Adrenal gland (tissue), 12 donors: ENCODE results near the gene NACAD. TPM values are rescaled to one million over a fixed set of nuclear protein-coding genes. Genes with fewer than 3 reads are reported as not detected.
A peak's percentile ranks its signal among the peaks of the same experiment; 100 is the strongest.

Experiments used
- DNase-seq, 7 donors: peaks; one replicate each; pipeline ENCODE4 v3.0.0-alpha.2; 2019 to 2020
- H3K27ac ChIP-seq, 5 donors: fragments of 200-600 bp; sonication (generic) in 4 of 5; 1 replicate in 3 of 5; 2 replicates in 2 of 5; pipeline versions ENCODE4 v1.5.1 to v1.8.0; 2016 to 2020; ENCODE audit warnings: mild to moderate bottlenecking in 1 of 5
- H3K27me3 ChIP-seq: fragments of 200-600 bp; 2 replicates; pipeline ENCODE4 v1.8.0; 2021
- H3K36me3 ChIP-seq, 2 donors: fragments of 200-600 bp; replicated peaks in 1 of 2; 1 replicate in 1 of 2; 2 replicates in 1 of 2; pipeline versions ENCODE4 v1.5.1 to v1.8.0; 2018 to 2022
- H3K4me1 ChIP-seq, 2 donors: fragments of 200-600 bp; replicated peaks in 1 of 2; 1 replicate in 1 of 2; 2 replicates in 1 of 2; pipeline versions ENCODE4 v1.5.1 to v1.8.0; 2018 to 2021
- H3K4me3 ChIP-seq, 4 donors: fragments of 200-600 bp; sonication (generic) in 3 of 4; one replicate each; pipeline ENCODE4 v1.5.1; 2016 to 2018
- H3K9me3 ChIP-seq, 3 donors: fragments of 200-600 bp; sonication (generic) in 1 of 3; replicated peaks in 1 of 3; 1 replicate in 2 of 3; 2 replicates in 1 of 3; pipeline versions ENCODE4 v1.5.1 to v1.8.0; 2016 to 2021
- CTCF ChIP-seq, 6 experiments: fragments of 450-650 bp in 4 of 6; fragments of 200-600 bp in 2 of 6; sonication (generic) in 1 of 6; IDR thresholded peaks; 1 replicate in 5 of 6; 2 replicates in 1 of 6; pipeline versions ENCODE4 v1.5.1 to v1.8.0; 2016 to 2021; ENCODE audit warnings: antibody characterized with exemption in 6 of 6, mild to moderate bottlenecking in 2 of 6, moderate library complexity in 1 of 6
- POLR2A ChIP-seq, 2 donors: fragments of 450-650 bp; IDR thresholded peaks; one replicate each; pipeline ENCODE4 v1.6.1; 2017; ENCODE audit warnings: antibody characterized with exemption in 2 of 2, mild to moderate bottlenecking in 2 of 2, moderate library complexity in 1 of 2
- WGBS, 4 donors: extraction: QIAGEN DNeasy Blood & Tissue Kit in 2 of 4; methylation state at CpG; one replicate each; pipeline versions ENCODE4 v1.1.5 to v1.1.7; 2013 to 2017; 5-methylcytosine and 5-hydroxymethylcytosine counted together
- intact Hi-C, 2 donors: fragments of 100-400 bp; cut with DNase I; formaldehyde crosslinking; loops; one replicate each; pipeline versions ENCODE4 v1.14.1 to v1.15.0; 2022 to 2023
- polyA plus RNA-seq, 3 donors: library from polyadenylated mRNA; stranded (reverse); fragments of 200-250 nt in 2 of 3; fragments of 350-450 nt in 1 of 3; fragmentation: Illumina TruSeq in 1 of 3; extraction: RNeasy Lipid Tissue Mini Kit (QIAGEN cat#74804) in 1 of 3; gene quantifications; one replicate each; pipeline ENCODE4 v1.2.3, GENCODE V29; 2013 to 2014
- small RNA-seq, 2 donors: library from RNA; depleted of rRNA; stranded (forward); fragments of <200 nt; gene quantifications; one replicate each; pipeline ENCODE3, GENCODE V24; 2016
- total RNA-seq, 9 donors: library from RNA; depleted of rRNA in 4 of 9; stranded (reverse); fragments of >200 nt in 4 of 9; fragments of 120-200 nt in 1 of 9; fragmentation: NEBNext Ultra II Directional in 1 of 9; extraction: Animal tissue kit (Norgen Biotek cat#: 25700) in 1 of 9; gene quantifications; one replicate each; pipeline versions ENCODE4 v1.1.0 to v1.2.4, GENCODE V29; 2013 to 2023
- donor health status: healthy with polysubstance abuse.
- donor health status: Bipolar disorder and iron deficiency.
- donor health status: DM: yes; HTN: yes; CAD: no.
- donor health status: DM: no; HTN: no; CAD: no.
- donor health status: DM: no; HTN: no; CAD: no.
- donor health status: DM: yes; HTN: yes; CAD: no.

NACAD gene
- total and polyA plus RNA-seq, 12 donors = 0.93 to 12.1 (median 2.4) TPM

- intact Hi-C loops = no loop called here
- TF ChIP-seq CTCF (IDR thresholded peaks at IDR 0.05) (no peak), POLR2A (IDR thresholded peaks at IDR 0.05) (no peak)
- DNase-seq = peak; percentile 64 to 88 (median 82)
- 25 to 40% (median 34%) methylated on average over 4 of the region's 4 CpGs for WGBS, 4 donors
- H3K27ac ChIP-seq = peak overlapping the region in 4 of 5 donors; percentile 11 to 66 (median 48)
- no peaks in the 10 kb centered on the region for H3K9me3 ChIP-seq
- no peak overlapping the region for H3K4me3 ChIP-seq
- H3K4me1 ChIP-seq = peaks cover 12 to 22% of the 10 kb centered on the region in 2 donors
- peaks cover 0 to 6% of the 10 kb centered on the region in 2 donors for H3K36me3 ChIP-seq
- H3K27me3 ChIP-seq = no peaks in the 10 kb centered on the region
These were observed 54.9 kb downstream of the NACAD start for GRCh38 chr7:45033931-45034290.

- WGBS, 4 donors = 76 to 94% (median 87%) methylated on average over 1 of the region's 1 CpG
- Histone ChIP-seq H3K4me1 (peaks cover 12 to 22% of the 10 kb centered on the region in 2 donors), H3K27ac (peak overlapping the region in 4 of 5 donors; percentile 11 to 66 (median 48)), H3K4me3 (no peak overlapping the region), H3K27me3 (no peaks in the 10 kb centered on the region), H3K36me3 (peaks cover 0 to under 1% of the 10 kb centered on the region in 2 donors), H3K9me3 (no peaks in the 10 kb centered on the region)
- TF ChIP-seq POLR2A (IDR thresholded peaks at IDR 0.05) (no peak), CTCF (IDR thresholded peaks at IDR 0.05) (no peak)
- no peak for DNase-seq
- intact Hi-C loops = no loop called here
These were observed 55.4 kb downstream of the NACAD start for GRCh38 chr7:45033261-45033930.

- no peaks in the 10 kb centered on the region for H3K27me3 ChIP-seq
- no peak overlapping the region for H3K27ac ChIP-seq
- TF ChIP-seq CTCF (IDR thresholded peaks at IDR 0.05) = no peak
- TF ChIP-seq POLR2A (IDR thresholded peaks at IDR 0.05) = no peak
- WGBS, 4 donors = 67 to 92% (median 88%) methylated on average over 1 to 4 of the region's 4 CpGs
- peak in 1 of 7 donors; percentile 46 for DNase-seq
- peaks cover 12 to 22% of the 10 kb centered on the region in 2 donors for H3K4me1 ChIP-seq
- no peaks in the 10 kb centered on the region for H3K9me3 ChIP-seq
- intact Hi-C loops = no loop called here
- no peak overlapping the region for H3K4me3 ChIP-seq
- no peaks in the 10 kb centered on the region for H3K36me3 ChIP-seq
These were observed 56.3 kb downstream of the NACAD start for GRCh38 chr7:45032421-45032820.

GRCh38 chr7:45031829-45032228 is 56.9 kb downstream of the NACAD start:
- DNase-seq = peak in 1 of 7 donors; percentile 14
- no peaks in the 10 kb centered on the region for H3K9me3 ChIP-seq
- H3K4me3 ChIP-seq = no peak overlapping the region
- TF ChIP-seq POLR2A (IDR thresholded peaks at IDR 0.05) (no peak), CTCF (IDR thresholded peaks at IDR 0.05) (no peak)
- no peaks in the 10 kb centered on the region for H3K36me3 ChIP-seq
- intact Hi-C loops = no loop called here
- H3K4me1 ChIP-seq = peaks cover 12 to 22% of the 10 kb centered on the region in 2 donors
- H3K27ac ChIP-seq = no peak overlapping the region
- WGBS, 4 donors = 84 to 90% (median 87%) methylated on average over 4 of the region's 4 CpGs
- no peaks in the 10 kb centered on the region for H3K27me3 ChIP-seq

Small RNAs within 50 kb of the gene (small RNA-seq; reads per million reads assigned to genes)
- gene SNORA5A (7.3 to 14.4 reads per million in 2 donors), gene SNORA5B (0 reads per million in 2 donors), gene SNORA5C (33.4 to 59.9 reads per million in 2 donors)

Other genes with a start within 250 kb of the NACAD start
- gene H2AZ2, start 240.9 kb downstream of the NACAD start, total RNA-seq = 100 to 1,000 TPM in 7 of 9 donors, 10 to 100 TPM in 2; 62.7 to 158 (median 121) TPM
- gene H2AZ2, start 240.9 kb downstream of the NACAD start, polyA plus RNA-seq = 100 to 1,000 TPM in 1 of 3 donors, 10 to 100 TPM in 2; 69.0 to 102 (median 77.7) TPM
- 10 to 100 TPM in 7 of 9 donors, 1 to 10 TPM in 2; 9.5 to 23.3 (median 17.1) TPM for gene PURB, start 203.4 kb downstream of the NACAD start, total RNA-seq
- 10 to 100 TPM in 1 of 3 donors, 1 to 10 TPM in 2; 4.6 to 16.4 (median 7.5) TPM for gene PURB, start 203.4 kb downstream of the NACAD start, polyA plus RNA-seq
- gene MYO1G, start 110.0 kb downstream of the NACAD start, total RNA-seq = 1 to 10 TPM in 7 of 9 donors, under 1 TPM in 2; 0.06 to 8.1 (median 3.6) TPM
- gene MYO1G, start 110.0 kb downstream of the NACAD start, polyA plus RNA-seq = 10 to 100 TPM in 1 of 3 donors, 1 to 10 TPM in 2; 1.0 to 12.8 (median 4.0) TPM
- 10 to 100 TPM; 36.1 to 84.5 (median 50.4) TPM for gene CCM2, start 88.8 kb downstream of the NACAD start, total RNA-seq
- 10 to 100 TPM; 42.2 to 81.6 (median 72.1) TPM for gene CCM2, start 88.8 kb downstream of the NACAD start, polyA plus RNA-seq
- gene TBRG4, start 22.7 kb upstream of the NACAD start, total RNA-seq = 10 to 100 TPM; 41.4 to 78.3 (median 57.6) TPM
- 10 to 100 TPM; 49.1 to 85.8 (median 58.4) TPM for gene TBRG4, start 22.7 kb upstream of the NACAD start, polyA plus RNA-seq
- 100 to 1,000 TPM in 1 of 9 donors, 10 to 100 TPM in 7, 1 to 10 TPM in 1; 5.6 to 134 (median 43.8) TPM for gene RAMP3, start 68.8 kb upstream of the NACAD start, total RNA-seq
- 10 to 100 TPM; 13.1 to 57.7 (median 33.2) TPM for gene RAMP3, start 68.8 kb upstream of the NACAD start, polyA plus RNA-seq